Lower leg skin (tissue), 4 donors: Measurements from ENCODE around the gene PLSCR2. TPM values are rescaled to one million over a fixed set of nuclear protein-coding genes. Genes with fewer than 3 reads are reported as not detected.

Experiments
- DNase-seq, 2 donors: peaks; one replicate each; pipeline ENCODE4 v3.0.0-alpha.2; 2019; ENCODE audit warnings: low spot score in 2 of 2
- H3K4me3 ChIP-seq: fragments of 200-600 bp; sonication (generic); 2 replicates; pipeline ENCODE4 v1.5.1; 2017; ENCODE audit warnings: mild to moderate bottlenecking, low read depth; ENCODE audit not compliant: poor library complexity, severe bottlenecking
- POLR2A ChIP-seq, 2 donors: fragments of 450-650 bp; IDR thresholded peaks; one replicate each; pipeline ENCODE4 v1.6.1; 2016 to 2017; ENCODE audit warnings: antibody characterized with exemption in 2 of 2, mild to moderate bottlenecking in 1 of 2, moderate library complexity in 1 of 2
- WGBS, 2 donors: methylation state at CpG; one replicate each; pipeline ENCODE4 v1.1.5; 2018; 5-methylcytosine and 5-hydroxymethylcytosine counted together
- intact Hi-C: fragments of 100-400 bp; cut with DNase I; formaldehyde crosslinking; loops from one replicate; pipeline ENCODE4 v1.15.0; 2023; ENCODE audit warnings: low total_unique reads
- total RNA-seq, 4 donors: library from RNA; depleted of rRNA; stranded (reverse); fragments of >200 nt; gene quantifications; one replicate each; pipeline ENCODE4 v1.1.0, GENCODE V29; 2016
- TF ChIP-seq, protein P1 (sequence below), 3 donors: fragments of 450-650 bp; IDR thresholded peaks; one replicate each; pipeline ENCODE4 v1.5.1; 2016; ENCODE audit warnings: antibody characterized with exemption in 3 of 3, mild to moderate bottlenecking in 3 of 3, moderate library complexity in 2 of 3

Gene PLSCR2, protein sequence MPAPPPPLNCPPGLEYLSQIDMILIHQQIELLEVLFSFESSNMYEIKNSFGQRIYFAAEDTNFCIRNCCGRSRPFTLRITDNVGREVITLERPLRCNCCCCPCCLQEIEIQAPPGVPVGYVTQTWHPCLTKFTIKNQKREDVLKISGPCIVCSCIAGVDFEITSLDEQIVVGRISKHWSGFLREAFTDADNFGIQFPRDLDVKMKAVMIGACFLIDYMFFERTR
- total RNA-seq = not detected

DNA sequence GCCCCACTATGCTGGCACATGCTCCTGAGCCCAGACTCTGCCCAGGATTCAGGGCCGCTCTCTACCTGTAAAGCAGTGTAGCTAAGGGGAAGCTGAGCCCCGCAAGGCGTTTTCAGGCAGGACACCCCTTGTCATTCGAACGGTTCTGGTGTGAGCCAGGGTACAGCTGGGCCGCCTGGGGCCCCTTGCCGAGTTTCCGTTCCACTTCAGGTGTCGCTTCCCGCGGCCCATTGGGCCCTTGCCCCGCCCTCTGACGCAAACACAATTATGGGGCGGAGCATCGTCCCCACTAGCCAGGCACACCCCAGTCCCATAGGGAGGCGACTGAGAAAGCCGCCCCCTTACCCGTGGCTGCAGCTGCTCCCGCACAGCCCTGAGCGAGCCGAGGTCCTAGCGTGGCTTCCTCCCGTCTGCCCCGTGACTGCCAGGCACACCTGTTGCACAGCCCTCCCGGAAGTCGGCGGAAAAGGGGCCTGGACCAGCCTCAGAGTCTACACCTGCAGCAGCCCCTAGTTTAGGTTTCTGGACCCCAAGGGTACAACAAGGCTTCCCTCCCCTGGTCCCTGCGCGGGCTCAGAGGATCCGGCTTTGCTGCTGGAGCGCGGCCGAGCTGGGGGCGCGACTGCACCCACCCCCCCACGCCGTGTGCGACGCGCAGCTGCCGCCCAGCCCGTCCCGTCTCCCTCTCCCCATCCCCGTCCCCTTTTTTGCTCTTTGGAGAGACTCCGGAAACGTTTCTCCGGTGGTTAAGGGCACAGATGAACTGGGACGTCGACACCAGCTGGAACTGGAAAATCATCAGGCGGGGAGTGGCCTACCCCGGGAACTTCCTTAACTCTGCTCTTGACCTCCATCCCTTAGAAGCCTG, at the start of gene PLSCR2:
PLSCR2 (minus strand) TSS at position 412 of the 868 bp plus-strand sequence. CDS start 9,657 bp downstream, outside the sequence.
- WGBS, 2 donors = 10 to 11% methylated on average over 30 to 36 of the region's 51 CpGs
- TF ChIP-seq POLR2A (IDR thresholded peaks at IDR 0.05) = no peak
- TF ChIP-seq, protein P1, sequence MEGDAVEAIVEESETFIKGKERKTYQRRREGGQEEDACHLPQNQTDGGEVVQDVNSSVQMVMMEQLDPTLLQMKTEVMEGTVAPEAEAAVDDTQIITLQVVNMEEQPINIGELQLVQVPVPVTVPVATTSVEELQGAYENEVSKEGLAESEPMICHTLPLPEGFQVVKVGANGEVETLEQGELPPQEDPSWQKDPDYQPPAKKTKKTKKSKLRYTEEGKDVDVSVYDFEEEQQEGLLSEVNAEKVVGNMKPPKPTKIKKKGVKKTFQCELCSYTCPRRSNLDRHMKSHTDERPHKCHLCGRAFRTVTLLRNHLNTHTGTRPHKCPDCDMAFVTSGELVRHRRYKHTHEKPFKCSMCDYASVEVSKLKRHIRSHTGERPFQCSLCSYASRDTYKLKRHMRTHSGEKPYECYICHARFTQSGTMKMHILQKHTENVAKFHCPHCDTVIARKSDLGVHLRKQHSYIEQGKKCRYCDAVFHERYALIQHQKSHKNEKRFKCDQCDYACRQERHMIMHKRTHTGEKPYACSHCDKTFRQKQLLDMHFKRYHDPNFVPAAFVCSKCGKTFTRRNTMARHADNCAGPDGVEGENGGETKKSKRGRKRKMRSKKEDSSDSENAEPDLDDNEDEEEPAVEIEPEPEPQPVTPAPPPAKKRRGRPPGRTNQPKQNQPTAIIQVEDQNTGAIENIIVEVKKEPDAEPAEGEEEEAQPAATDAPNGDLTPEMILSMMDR (IDR thresholded peaks at IDR 0.05) = no peak
- peak; percentile 48 to 93 for DNase-seq
- peak within 1 kb of the TSS; percentile 43 for H3K4me3 ChIP-seq
- intact Hi-C loops = no loop called here

DNA sequence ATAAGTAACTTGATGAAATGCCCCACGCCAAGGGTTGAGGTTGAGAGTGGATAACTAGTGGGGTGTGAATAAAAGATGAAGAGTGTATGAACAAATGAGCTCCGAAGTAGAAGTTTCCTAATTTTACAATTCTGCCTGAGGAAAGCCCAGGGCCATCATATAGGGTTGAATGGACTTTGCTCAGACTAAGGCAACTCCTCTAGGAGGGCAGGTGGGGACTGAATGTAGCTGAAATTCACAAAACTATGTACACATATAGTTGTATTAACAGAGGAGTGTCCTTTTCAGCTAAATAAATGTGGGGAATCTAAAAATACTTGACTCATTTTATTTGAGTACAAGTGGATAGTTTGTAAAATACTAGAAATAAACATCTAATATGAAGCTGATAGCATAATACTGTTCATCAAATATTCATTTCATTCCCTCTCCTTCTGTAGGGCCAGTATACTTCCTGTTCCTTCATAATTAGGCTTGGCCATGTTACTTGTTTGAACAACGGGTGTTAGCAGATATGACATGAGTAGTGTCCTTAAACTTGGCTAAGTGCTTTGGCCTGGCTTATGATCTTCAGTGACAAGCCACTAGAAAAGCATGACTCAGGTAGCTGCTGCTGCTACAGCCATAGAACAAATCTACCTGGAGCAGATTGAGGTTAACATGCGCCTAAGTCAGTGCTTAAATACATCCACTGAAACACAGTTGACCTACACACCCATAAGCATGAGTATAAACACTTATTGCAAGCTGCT, 48.5 kb upstream of the PLSCR2 start:
- WGBS, 2 donors = 76% methylated on average over 4 of the region's 4 CpGs
- H3K4me3 ChIP-seq = no peak overlapping the region
- no peak for DNase-seq
- TF ChIP-seq, protein P1 (IDR thresholded peaks at IDR 0.05) = no peak
- no peak for TF ChIP-seq POLR2A (IDR thresholded peaks at IDR 0.05)
- intact Hi-C loops = no loop called here

DNA sequence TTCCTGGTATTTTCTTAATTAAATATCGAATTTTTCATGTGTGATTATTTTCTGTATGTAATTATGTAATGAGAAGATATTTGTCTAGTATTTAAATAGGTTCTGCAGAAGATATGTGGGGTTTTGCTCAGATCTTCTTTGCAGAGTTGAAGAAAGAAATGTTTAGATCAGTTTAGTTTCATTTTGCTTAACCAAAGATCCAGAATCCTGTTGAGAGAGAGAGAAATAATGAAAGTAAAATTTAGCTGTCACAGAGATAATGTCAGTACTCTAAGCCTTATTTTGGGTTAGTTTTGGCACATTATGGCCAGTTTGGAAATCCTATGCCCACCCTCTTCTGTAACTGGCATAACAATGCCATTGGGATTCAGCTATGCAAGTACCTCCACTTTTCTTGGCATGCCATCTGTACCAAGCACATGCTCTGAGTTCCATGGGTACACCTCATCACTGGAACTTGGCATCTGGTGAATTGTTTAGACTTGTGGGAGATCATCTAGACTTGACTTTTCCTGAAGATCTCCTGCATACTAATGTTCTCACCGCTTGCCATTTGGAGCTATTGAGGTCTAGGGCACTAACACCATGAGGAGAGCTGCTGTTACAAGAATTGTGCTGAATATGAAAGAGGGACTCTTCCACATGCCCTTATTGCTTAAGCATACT, 44.2 kb upstream of the PLSCR2 start:
- DNase-seq = no peak

DNA sequence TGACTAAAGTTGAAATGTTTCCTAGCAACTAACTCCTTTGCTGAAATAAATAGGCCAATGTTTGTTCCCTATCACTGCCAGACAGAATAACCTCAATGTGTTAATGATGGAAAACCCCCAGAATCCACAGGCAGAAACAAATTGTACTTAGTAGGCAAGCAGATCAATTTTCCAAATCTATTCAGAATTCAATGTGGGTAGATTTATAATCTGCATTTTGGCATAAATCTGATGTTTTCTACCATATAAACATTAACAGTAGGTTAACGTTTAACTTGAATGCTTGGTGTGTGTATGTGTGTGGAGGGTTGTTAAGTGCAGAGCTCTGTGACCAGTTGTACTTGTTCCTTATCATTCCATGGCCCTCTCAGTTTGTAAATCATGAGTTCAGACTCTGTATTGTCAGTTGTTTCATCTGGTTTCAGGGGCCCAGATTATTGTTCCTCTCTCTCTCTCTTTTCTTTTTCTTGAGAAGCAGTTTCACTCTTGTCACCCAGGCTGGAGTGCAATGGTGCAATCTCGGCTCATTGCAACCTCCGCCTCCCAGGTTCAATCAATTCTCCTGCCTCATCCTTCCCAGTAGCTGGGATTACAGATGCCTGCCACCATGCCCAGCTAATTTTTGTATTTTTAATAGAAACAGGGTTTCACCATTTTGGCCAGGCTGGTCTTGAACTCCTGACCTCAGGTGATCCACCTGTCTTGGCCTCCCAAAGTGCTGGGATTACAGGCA, 42.2 kb upstream of the PLSCR2 start:
- intact Hi-C loops = no loop called here

More for the DNA sequence above, 44.2 kb upstream of the PLSCR2 start:
- intact Hi-C loops = no loop called here
- H3K4me3 ChIP-seq = no peak overlapping the region
- no peak for TF ChIP-seq POLR2A (IDR thresholded peaks at IDR 0.05)
- TF ChIP-seq, protein P1 (IDR thresholded peaks at IDR 0.05) = no peak
- 66 to 78% methylated on average over 2 of the region's 2 CpGs for WGBS, 2 donors

More for the DNA sequence above, 42.2 kb upstream of the PLSCR2 start:
- no peak for DNase-seq
- 77 to 78% methylated on average over 3 of the region's 3 CpGs for WGBS, 2 donors
- no peak overlapping the region for H3K4me3 ChIP-seq
- TF ChIP-seq POLR2A (IDR thresholded peaks at IDR 0.05) = no peak
- TF ChIP-seq, protein P1 (IDR thresholded peaks at IDR 0.05) = no peak
